GM23248 (cell line): Measurements from ENCODE around the gene NXPH2.

Experiments used
- EZH2 ChIP-seq: fragments of 200-600 bp; sonication (generic); IDR thresholded peaks from 2 replicates; pipeline ENCODE4 v1.6.1; 2018; ENCODE audit warnings: antibody characterized with exemption, mild to moderate bottlenecking; ENCODE audit not compliant: insufficient read depth, poor library complexity, severe bottlenecking
- EZH2phosphoT487 ChIP-seq: fragments of 200-600 bp; sonication (generic); IDR thresholded peaks from 2 replicates; pipeline ENCODE4 v1.6.1; 2018; ENCODE audit warnings: antibody characterized with exemption, moderate library complexity, mild to moderate bottlenecking, low read depth; ENCODE audit not compliant: insufficient read depth

- TF ChIP-seq EZH2phosphoT487 (no peak), EZH2 (no peak)
These were observed 80.8 kb downstream of the NXPH2 start for GRCh38 chr2:138699421-138699820.
